HCT116 (cell line): Measurements from ENCODE around the gene RASGRF1.

Source experiments
- CTCF ChIP-seq, 3 experiments: fragments of 200-600 bp in 1 of 3; sonication (generic) in 1 of 3; IDR thresholded peaks in 2 of 3; conservative IDR thresholded peaks in 1 of 3; 2 replicates each; pipeline ENCODE4 v1.5.1; 2012 to 2017; ENCODE audit warnings: low read depth in 2 of 3, low read length in 2 of 3, antibody characterized with exemption in 1 of 3, borderline replicate concordance in 1 of 3, control low read depth in 1 of 3, mild to moderate bottlenecking in 1 of 3, mixed read lengths in 1 of 3, mixed run types in 1 of 3, moderate library complexity in 1 of 3; ENCODE audit not compliant: insufficient read depth in 1 of 3
- POLR2AphosphoS5 ChIP-seq: IDR thresholded peaks from 2 replicates; pipeline ENCODE4 v1.6.1; 2011; ENCODE audit warnings: mild to moderate bottlenecking, low read depth, low read length, moderate library complexity

DNA sequence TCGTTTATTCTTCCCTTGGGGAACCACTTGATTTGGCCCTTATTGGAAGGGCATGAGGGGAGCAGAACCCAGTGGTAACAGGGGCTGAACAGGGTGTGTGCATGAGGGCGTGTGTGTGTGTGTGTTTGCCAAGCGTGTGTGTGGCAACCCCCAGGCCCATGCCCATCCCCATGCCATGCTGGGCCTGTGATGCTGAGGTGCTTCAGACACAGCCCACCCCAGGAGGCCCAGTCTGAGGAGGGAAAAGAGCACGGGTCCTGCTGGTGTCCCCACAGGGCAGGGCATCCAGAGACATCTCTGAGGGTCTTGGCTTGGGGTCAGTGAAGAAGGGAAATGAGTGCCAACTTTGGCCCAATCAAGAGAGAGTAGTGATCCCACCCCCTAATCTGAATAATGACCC, 71.6 kb downstream of the RASGRF1 start:
- no peak for TF ChIP-seq POLR2AphosphoS5
- TF ChIP-seq CTCF (IDR thresholded peaks at IDR 0.05 in 2 of 3, conservative IDR thresholded peaks at IDR 0.05 in 1 of 3; ENCODE audit: borderline replicate concordance in 1 of 3, insufficient read depth in 1 of 3, low read depth in 2 of 3, low read length in 2 of 3): no peak
